Fibroblast of lung (primary cell): ENCODE results near the gene PNMA8B.

Experiments used
- EZH2 ChIP-seq: IDR thresholded peaks from 2 replicates; pipeline ENCODE4 v1.5.1; 2012; ENCODE audit warnings: low read length, control low read depth, mild to moderate bottlenecking; ENCODE audit errors: missing control alignments
- TF ChIP-seq, protein P1 (sequence below), 2 donors: IDR thresholded peaks in 1 of 2; conservative IDR thresholded peaks in 1 of 2; 1 replicate in 1 of 2; 2 replicates in 1 of 2; pipeline ENCODE4 v1.5.1; 2011 to 2012; ENCODE audit warnings: low read length in 2 of 2, control low read depth in 1 of 2, inconsistent platforms in 1 of 2, low read depth in 1 of 2, mild to moderate bottlenecking in 1 of 2

DNA sequence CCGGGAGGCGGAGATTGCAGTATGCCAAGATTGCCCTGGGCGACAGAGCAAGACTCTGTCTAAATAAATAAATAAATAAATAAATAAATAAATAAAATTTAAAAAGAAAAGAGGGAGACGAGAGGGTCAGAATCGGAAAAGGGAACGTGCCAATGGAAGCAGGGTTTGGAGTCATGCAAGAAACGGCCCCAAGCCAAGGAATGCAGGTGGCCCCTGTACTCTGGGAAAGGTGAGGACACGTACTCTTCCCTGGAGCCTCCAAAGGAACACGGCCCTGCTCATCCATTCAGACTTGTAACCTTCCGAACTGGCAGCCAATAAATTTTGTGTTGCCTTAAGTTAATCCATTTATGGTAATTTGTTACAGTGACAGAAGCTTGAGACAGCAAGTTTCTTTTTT lies 47.1 kb downstream of the PNMA8B start:
- TF ChIP-seq EZH2: no peak
- TF ChIP-seq, protein P1, sequence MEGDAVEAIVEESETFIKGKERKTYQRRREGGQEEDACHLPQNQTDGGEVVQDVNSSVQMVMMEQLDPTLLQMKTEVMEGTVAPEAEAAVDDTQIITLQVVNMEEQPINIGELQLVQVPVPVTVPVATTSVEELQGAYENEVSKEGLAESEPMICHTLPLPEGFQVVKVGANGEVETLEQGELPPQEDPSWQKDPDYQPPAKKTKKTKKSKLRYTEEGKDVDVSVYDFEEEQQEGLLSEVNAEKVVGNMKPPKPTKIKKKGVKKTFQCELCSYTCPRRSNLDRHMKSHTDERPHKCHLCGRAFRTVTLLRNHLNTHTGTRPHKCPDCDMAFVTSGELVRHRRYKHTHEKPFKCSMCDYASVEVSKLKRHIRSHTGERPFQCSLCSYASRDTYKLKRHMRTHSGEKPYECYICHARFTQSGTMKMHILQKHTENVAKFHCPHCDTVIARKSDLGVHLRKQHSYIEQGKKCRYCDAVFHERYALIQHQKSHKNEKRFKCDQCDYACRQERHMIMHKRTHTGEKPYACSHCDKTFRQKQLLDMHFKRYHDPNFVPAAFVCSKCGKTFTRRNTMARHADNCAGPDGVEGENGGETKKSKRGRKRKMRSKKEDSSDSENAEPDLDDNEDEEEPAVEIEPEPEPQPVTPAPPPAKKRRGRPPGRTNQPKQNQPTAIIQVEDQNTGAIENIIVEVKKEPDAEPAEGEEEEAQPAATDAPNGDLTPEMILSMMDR (conservative IDR thresholded peaks at IDR 0.05 in 1 of 2, IDR thresholded peaks at IDR 0.05 in 1 of 2; ENCODE audit: low read depth in 1 of 2, low read length in 2 of 2): no peak
